ENCODE measurements around the gene TNNT1.

Gene TNNT1

GRCh38 chr19:55087542-55087901 is 61.5 kb downstream of the TNNT1 start:
- H3K4me1 ChIP-seq, result no peaks in the 10 kb centered on the region
- H3K36me3 ChIP-seq (ENCODE audit: control insufficient read depth, insufficient read depth, low read length), result no peaks in the 10 kb centered on the region
- peak overlapping the region; percentile 57 for H3K4me2 ChIP-seq (ENCODE audit: low read length)
- H3K4me3 ChIP-seq (ENCODE audit: low read depth, low read length), result no peak overlapping the region
- no peaks in the 10 kb centered on the region for H3K79me2 ChIP-seq
- no peaks in the 10 kb centered on the region for H3K27me3 ChIP-seq (ENCODE audit: control insufficient read depth, insufficient read depth, low read length)
- TF ChIP-seq CTCF (IDR thresholded peaks at IDR 0.05), result no peak
- H2AFZ ChIP-seq, result no peak overlapping the region
- no peak overlapping the region for H3K9ac ChIP-seq
- no peaks in the 10 kb centered on the region for H3K9me3 ChIP-seq (ENCODE audit: control insufficient read depth, low read length)
- H3K27ac ChIP-seq, result no peak overlapping the region

DNA sequence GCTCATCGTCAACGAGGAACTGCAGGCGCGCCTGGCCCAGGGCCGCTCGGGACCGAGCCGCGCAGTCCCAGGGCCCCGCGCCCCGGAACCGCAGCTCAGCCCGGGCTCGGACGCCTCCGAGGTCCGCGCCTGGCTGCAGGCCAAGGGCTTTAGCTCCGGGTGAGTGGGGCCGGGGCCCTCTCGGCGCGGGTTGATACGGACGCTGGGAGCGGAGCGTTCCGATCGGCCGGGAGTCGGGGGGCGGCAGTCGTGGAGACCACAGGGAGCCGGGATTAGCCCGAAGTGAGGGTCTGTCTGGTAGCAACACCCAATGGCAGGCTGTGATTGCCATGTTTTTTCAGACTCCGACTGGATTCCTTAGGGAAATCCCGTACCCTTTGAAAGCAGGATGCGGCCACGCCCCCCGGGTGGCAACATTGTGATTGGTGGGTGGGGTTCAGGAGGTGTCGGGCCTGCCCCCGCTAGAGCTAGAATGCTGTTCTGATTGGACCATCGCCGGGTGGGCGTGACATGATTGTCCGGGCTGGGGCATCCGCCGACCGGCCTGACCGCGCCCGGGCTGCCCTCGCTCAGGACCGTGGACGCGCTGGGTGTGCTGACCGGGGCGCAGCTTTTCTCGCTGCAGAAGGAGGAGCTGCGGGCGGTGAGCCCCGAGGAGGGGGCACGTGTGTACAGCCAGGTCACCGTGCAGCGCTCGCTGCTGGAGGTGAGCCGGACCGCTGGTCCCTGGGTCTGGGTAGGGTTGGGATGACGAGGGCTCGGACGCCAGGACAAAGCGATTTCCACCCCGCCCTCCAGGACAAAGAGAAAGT is 62.1 kb downstream of the TNNT1 start:
- Histone ChIP-seq H3K79me2 (no peaks in the 10 kb centered on the region), H3K27ac (no peak overlapping the region), H3K4me1 (no peaks in the 10 kb centered on the region), H3K36me3 (ENCODE audit: control insufficient read depth, insufficient read depth, low read length) (no peaks in the 10 kb centered on the region), H2AFZ (no peak overlapping the region), H3K9me3 (ENCODE audit: control insufficient read depth, low read length) (no peaks in the 10 kb centered on the region), H3K27me3 (ENCODE audit: control insufficient read depth, insufficient read depth, low read length) (no peaks in the 10 kb centered on the region), H3K9ac (no peak overlapping the region), H3K4me2 (ENCODE audit: low read length) (peak overlapping the region; percentile 57), H3K4me3 (ENCODE audit: low read depth, low read length) (no peak overlapping the region)
- TF ChIP-seq CTCF (IDR thresholded peaks at IDR 0.05), result no peak

GRCh38 chr19:55085923-55086715 is 62.9 kb downstream of the TNNT1 start:
- Histone ChIP-seq H3K27ac (no peak overlapping the region), H3K79me2 (no peaks in the 10 kb centered on the region), H3K4me2 (ENCODE audit: low read length) (no peak overlapping the region), H3K9ac (no peak overlapping the region), H2AFZ (no peak overlapping the region), H3K9me3 (ENCODE audit: control insufficient read depth, low read length) (no peaks in the 10 kb centered on the region), H3K4me3 (ENCODE audit: low read depth, low read length) (no peak overlapping the region), H3K36me3 (ENCODE audit: control insufficient read depth, insufficient read depth, low read length) (no peaks in the 10 kb centered on the region), H3K27me3 (ENCODE audit: control insufficient read depth, insufficient read depth, low read length) (no peaks in the 10 kb centered on the region), H3K4me1 (no peaks in the 10 kb centered on the region)
- TF ChIP-seq CTCF (IDR thresholded peaks at IDR 0.05), result no peak

DNA sequence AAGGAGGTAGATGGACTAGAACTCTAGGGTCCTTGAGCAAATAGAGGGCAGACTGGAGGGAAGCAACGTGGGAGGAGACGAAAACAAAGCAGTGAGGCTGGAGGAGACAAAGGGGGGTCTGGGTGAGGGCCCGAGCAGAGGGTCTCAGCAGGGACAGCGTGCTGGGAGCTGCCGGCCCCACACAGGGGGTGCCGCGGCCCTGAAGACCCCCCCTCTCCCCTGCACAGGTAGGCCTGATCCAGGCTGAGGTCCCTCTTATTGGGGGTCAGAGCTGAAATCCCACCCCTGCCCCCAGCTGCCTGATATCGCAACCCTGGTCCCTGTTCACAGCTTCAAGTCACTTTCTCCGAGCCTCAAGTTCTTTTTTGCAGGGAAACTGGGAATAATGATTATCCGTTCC is 64.6 kb downstream of the TNNT1 start:
- H3K36me3 ChIP-seq (ENCODE audit: control insufficient read depth, insufficient read depth, low read length), result no peaks in the 10 kb centered on the region
- H3K27me3 ChIP-seq (ENCODE audit: control insufficient read depth, insufficient read depth, low read length), result no peaks in the 10 kb centered on the region
- H2AFZ ChIP-seq, result no peak overlapping the region
- H3K27ac ChIP-seq, result no peak overlapping the region
- TF ChIP-seq CTCF (IDR thresholded peaks at IDR 0.05), result no peak
- H3K9me3 ChIP-seq (ENCODE audit: control insufficient read depth, low read length), result no peaks in the 10 kb centered on the region
- H3K4me1 ChIP-seq, result no peaks in the 10 kb centered on the region
- H3K4me2 ChIP-seq (ENCODE audit: low read length), result no peak overlapping the region
- H3K4me3 ChIP-seq (ENCODE audit: low read depth, low read length), result no peak overlapping the region
- no peaks in the 10 kb centered on the region for H3K79me2 ChIP-seq
- no peak overlapping the region for H3K9ac ChIP-seq
